Loucy (cell line): ENCODE results near the gene ZIC2.

Experiments
- H2AFZ ChIP-seq: fragments of 200-600 bp; sonication (generic); 2 replicates; pipeline ENCODE4 v1.6.0; 2016; ENCODE audit warnings: antibody characterized with exemption, mild to moderate bottlenecking, low read length, moderate library complexity
- H3F3A ChIP-seq: fragments of 200-600 bp; 2 replicates; pipeline ENCODE4 v1.6.0; 2016; ENCODE audit warnings: antibody characterized with exemption, low read depth, mild to moderate bottlenecking
- H3K27me3 ChIP-seq: fragments of 200-600 bp; sonication (generic); 2 replicates; pipeline ENCODE4 v1.6.1; 2014; ENCODE audit warnings: low read length, mild to moderate bottlenecking; ENCODE audit not compliant: insufficient read depth, poor library complexity, severe bottlenecking
- H3K36me3 ChIP-seq: fragments of 200-600 bp; sonication (generic); 2 replicates; pipeline ENCODE4 v1.6.1; 2016; ENCODE audit warnings: low read length; ENCODE audit not compliant: insufficient read depth
- H3K4me1 ChIP-seq: fragments of 200-600 bp; sonication (generic); 2 replicates; pipeline ENCODE4 v1.5.1; 2014; ENCODE audit warnings: low read length, mild to moderate bottlenecking; ENCODE audit not compliant: insufficient read depth, poor library complexity, severe bottlenecking
- H3K4me2 ChIP-seq: fragments of 200-600 bp; sonication (generic); 2 replicates; pipeline ENCODE4 v1.6.0; 2014; ENCODE audit warnings: antibody characterized with exemption, low read length, low read depth, mild to moderate bottlenecking; ENCODE audit not compliant: poor library complexity, severe bottlenecking
- H3K4me3 ChIP-seq: fragments of 200-600 bp; sonication (generic); 2 replicates; pipeline ENCODE4 v1.5.1; 2014; ENCODE audit warnings: low read length, mild to moderate bottlenecking, mixed read lengths; ENCODE audit not compliant: poor library complexity, severe bottlenecking
- H3K79me2 ChIP-seq: fragments of 200-600 bp; sonication (generic); 2 replicates; pipeline ENCODE4 v1.6.1; 2014; ENCODE audit warnings: low read length; ENCODE audit not compliant: insufficient read depth
- H3K9ac ChIP-seq: fragments of 200-600 bp; sonication (generic); 2 replicates; pipeline ENCODE4 v1.6.0; 2014; ENCODE audit warnings: mild to moderate bottlenecking, low read depth, low read length, moderate library complexity; ENCODE audit not compliant: poor library complexity, severe bottlenecking
- H3K9me2 ChIP-seq: fragments of 200-600 bp; sonication (generic); replicated peaks from 2 replicates; pipeline ENCODE4 v1.6.1; 2016; ENCODE audit warnings: low read depth, low read length, mixed read lengths
- H3K9me3 ChIP-seq: fragments of 200-600 bp; sonication (generic); 2 replicates; pipeline ENCODE4 v1.6.1; 2014; ENCODE audit warnings: mild to moderate bottlenecking, antibody characterized with exemption, low read length, low read depth; ENCODE audit not compliant: insufficient read depth
- H4K20me1 ChIP-seq: fragments of 200-600 bp; sonication (generic); 2 replicates; pipeline ENCODE4 v1.6.0; 2014; ENCODE audit warnings: antibody characterized with exemption, low read length, mild to moderate bottlenecking; ENCODE audit not compliant: insufficient read depth, poor library complexity, severe bottlenecking
- EZH2phosphoT487 ChIP-seq: fragments of 200-600 bp; IDR thresholded peaks from 2 replicates; pipeline ENCODE4 v1.6.1; 2018; ENCODE audit warnings: antibody characterized with exemption, mild to moderate bottlenecking, moderate library complexity, borderline replicate concordance
- TF ChIP-seq, protein P1 (sequence below): fragments of 200-600 bp; sonication (generic); conservative IDR thresholded peaks from 2 replicates; pipeline ENCODE4 v1.5.1; 2014; ENCODE audit warnings: mild to moderate bottlenecking, antibody characterized with exemption, low read length

The ZIC2 gene

DNA sequence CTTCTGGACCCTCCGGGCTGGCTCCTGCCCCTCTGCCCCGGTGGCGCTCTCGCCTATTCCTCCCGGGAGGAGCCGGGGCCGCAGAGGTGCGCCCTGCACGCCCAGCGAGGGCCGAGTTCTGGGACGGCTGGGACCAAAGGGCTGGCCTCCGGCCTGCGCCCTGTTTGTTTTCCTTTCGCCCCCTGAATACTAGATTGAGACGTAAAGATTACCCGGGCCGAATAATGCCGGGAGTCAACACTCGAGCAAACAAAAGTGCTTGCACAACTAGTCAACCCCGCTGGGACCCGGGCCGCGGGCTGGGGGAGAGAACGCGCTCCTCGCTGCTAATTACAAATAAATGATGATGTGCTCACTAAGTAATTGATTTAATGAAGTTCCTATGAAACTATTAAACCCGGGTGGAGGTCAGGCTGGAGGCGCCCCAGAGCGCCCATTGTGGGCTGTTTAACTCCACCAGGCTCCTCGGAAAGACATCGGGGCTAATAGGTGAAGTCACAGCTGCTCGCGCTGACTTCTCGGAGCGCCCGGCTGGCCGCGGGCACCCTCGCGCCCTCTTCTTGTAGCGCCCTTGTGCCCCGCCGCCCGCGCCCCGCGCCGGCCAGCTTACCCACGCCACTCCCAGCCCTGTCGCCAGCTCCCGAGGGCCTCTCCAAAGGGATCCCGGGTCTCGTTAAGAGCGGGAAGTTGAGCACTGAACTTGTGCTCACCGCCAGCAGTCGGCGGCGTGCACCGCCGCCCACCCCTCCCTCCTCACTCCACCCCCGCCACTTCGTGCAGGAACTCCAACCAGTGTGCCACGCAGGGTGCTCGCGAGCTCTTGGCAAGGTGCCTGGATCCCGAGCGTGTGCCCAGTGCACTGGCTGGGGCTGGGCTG lies 24.9 kb upstream of the ZIC2 start:
- no peak overlapping the region for H3K4me3 ChIP-seq
- H4K20me1 ChIP-seq = no peaks in the 10 kb centered on the region
- H3K9me3 ChIP-seq = no peaks in the 10 kb centered on the region
- H3K27me3 ChIP-seq = no peaks in the 10 kb centered on the region
- H3K4me1 ChIP-seq = no peaks in the 10 kb centered on the region
- no peaks in the 10 kb centered on the region for H3K9me2 ChIP-seq
- no peaks in the 10 kb centered on the region for H3K36me3 ChIP-seq
- no peak overlapping the region for H3K9ac ChIP-seq
- H2AFZ ChIP-seq = no peak overlapping the region
- H3F3A ChIP-seq = no peaks in the 10 kb centered on the region
- H3K79me2 ChIP-seq = no peaks in the 10 kb centered on the region
- H3K4me2 ChIP-seq = no peak overlapping the region
- TF ChIP-seq, protein P1, sequence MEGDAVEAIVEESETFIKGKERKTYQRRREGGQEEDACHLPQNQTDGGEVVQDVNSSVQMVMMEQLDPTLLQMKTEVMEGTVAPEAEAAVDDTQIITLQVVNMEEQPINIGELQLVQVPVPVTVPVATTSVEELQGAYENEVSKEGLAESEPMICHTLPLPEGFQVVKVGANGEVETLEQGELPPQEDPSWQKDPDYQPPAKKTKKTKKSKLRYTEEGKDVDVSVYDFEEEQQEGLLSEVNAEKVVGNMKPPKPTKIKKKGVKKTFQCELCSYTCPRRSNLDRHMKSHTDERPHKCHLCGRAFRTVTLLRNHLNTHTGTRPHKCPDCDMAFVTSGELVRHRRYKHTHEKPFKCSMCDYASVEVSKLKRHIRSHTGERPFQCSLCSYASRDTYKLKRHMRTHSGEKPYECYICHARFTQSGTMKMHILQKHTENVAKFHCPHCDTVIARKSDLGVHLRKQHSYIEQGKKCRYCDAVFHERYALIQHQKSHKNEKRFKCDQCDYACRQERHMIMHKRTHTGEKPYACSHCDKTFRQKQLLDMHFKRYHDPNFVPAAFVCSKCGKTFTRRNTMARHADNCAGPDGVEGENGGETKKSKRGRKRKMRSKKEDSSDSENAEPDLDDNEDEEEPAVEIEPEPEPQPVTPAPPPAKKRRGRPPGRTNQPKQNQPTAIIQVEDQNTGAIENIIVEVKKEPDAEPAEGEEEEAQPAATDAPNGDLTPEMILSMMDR = no peak
- TF ChIP-seq EZH2phosphoT487 = no peak

DNA sequence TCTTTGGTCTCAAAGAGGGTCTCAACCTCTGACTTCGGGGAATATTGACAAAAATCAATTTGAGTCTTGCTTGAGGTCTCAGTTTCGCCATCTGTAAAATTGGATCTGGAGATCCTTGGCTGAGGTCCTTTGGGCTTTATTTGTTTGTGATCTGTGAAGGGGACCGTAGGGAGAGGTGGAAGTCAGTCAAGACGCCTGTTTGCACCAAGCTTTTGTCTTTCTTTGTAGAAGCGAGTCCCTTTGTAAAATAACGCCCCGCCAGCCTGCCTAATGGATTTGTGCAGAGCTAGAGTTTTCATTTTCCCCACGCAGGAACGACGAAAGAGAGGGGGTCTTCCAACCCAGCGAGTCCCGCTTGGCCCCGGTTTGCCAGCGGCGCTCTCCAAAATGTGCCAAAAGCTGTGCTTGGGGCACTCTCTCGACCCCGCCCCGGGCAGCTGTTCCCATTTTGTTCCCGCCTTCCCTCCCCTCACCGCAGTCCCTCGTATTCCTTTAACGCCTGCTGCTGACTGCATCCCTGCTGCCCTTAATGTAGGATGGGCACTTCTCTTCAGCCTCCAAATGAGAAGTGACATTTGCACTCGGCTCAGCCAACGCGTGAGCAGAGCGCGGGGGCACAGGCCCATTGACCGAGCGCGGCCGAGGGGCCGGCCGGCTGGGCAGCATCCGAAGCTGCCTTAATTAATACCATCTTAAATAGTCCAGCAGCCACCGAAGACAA lies 23.0 kb upstream of the ZIC2 start:
- H3K27me3 ChIP-seq = no peaks in the 10 kb centered on the region
- no peak overlapping the region for H3K9ac ChIP-seq
- H3K4me2 ChIP-seq = no peak overlapping the region
- H3K4me1 ChIP-seq = no peaks in the 10 kb centered on the region
- no peaks in the 10 kb centered on the region for H4K20me1 ChIP-seq
- H3F3A ChIP-seq = no peaks in the 10 kb centered on the region
- no peak overlapping the region for H2AFZ ChIP-seq
- TF ChIP-seq, protein P1 = no peak
- TF ChIP-seq EZH2phosphoT487 = no peak
- H3K9me2 ChIP-seq = no peaks in the 10 kb centered on the region
- no peaks in the 10 kb centered on the region for H3K9me3 ChIP-seq
- H3K4me3 ChIP-seq = no peak overlapping the region
- H3K79me2 ChIP-seq = no peaks in the 10 kb centered on the region
- H3K36me3 ChIP-seq = no peaks in the 10 kb centered on the region

DNA sequence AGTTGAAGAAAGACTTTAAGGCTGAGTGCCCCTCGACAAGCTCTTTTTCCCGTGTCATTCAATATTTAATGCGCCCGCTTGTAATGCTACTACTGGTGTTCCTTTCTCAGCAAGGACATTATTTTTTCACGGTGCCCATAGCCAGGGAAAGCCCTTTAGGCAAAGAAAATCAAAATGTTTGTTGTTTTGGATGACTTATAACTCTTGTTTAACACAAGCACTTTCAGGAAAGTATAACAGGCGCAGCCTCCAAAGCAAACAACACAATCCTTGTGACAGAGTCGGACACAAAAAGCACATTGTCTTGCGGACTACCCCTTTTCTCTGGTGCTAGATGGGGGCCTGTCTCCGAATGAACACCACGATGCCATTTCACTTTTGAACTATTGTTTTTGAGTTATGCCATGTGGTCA lies 22.5 kb upstream of the ZIC2 start:
- no peak overlapping the region for H3K4me2 ChIP-seq
- H4K20me1 ChIP-seq = no peaks in the 10 kb centered on the region
- no peaks in the 10 kb centered on the region for H3K36me3 ChIP-seq
- H2AFZ ChIP-seq = no peak overlapping the region
- no peak overlapping the region for H3K9ac ChIP-seq
- no peaks in the 10 kb centered on the region for H3K27me3 ChIP-seq
- no peak overlapping the region for H3K4me3 ChIP-seq
- H3K9me2 ChIP-seq = no peaks in the 10 kb centered on the region
- no peaks in the 10 kb centered on the region for H3K9me3 ChIP-seq
- no peaks in the 10 kb centered on the region for H3F3A ChIP-seq
- H3K4me1 ChIP-seq = no peaks in the 10 kb centered on the region
- no peaks in the 10 kb centered on the region for H3K79me2 ChIP-seq
- TF ChIP-seq, protein P1 = no peak
- no peak for TF ChIP-seq EZH2phosphoT487
